Mononuclear cell (primary cell): Measurements from ENCODE around the gene TTC28. TPM values are rescaled to one million over a fixed set of nuclear protein-coding genes. Genes with fewer than 3 reads are reported as not detected.
"Not testable (repeated sequence)": the region's sequence is repeated elsewhere in the genome, so short reads cannot be mapped to it uniquely, and the experiment has no call there.

Experiments used
- H3K27me3 ChIP-seq: 2 replicates; pipeline ENCODE4 v1.6.0; 2011; ENCODE audit warnings: low read length, control low read depth; ENCODE audit not compliant: insufficient read depth
- H3K4me1 ChIP-seq: 2 replicates; pipeline ENCODE4 v1.5.1; 2011; ENCODE audit warnings: mild to moderate bottlenecking, low read length, control low read depth; ENCODE audit not compliant: insufficient read depth
- H3K4me3 ChIP-seq: 2 replicates; pipeline ENCODE4 v1.5.1; 2011; ENCODE audit warnings: mild to moderate bottlenecking, low read length, moderate library complexity
- H3K9me3 ChIP-seq: 2 replicates; pipeline ENCODE4 v1.5.1; 2011; ENCODE audit warnings: low read depth, mild to moderate bottlenecking, control low read depth, low read length
- total RNA-seq: library from RNA; depleted of rRNA; stranded (reverse); fragments of >200 nt; gene quantifications from one replicate; pipeline ENCODE4 v1.2.3, GENCODE V29; 2012

TTC28 gene
- total RNA-seq = 1.5 TPM

GRCh38 chr22:28679611-28680287, at the start of gene TTC28:
Gene TTC28, minus strand, starts transcription at chr22:28679840. Its CDS starts 117 bp downstream, at chr22:28679723.
- Histone ChIP-seq H3K4me1 (peaks cover 11% of the 10 kb centered on the region), H3K27me3 (peaks cover 50% of the 10 kb centered on the region), H3K4me3 (peak within 1 kb of the TSS; percentile 26)
- H3K9me3 ChIP-seq = not testable (repeated sequence)

GRCh38 chr22:28728621-28729313, 49.1 kb upstream of the TTC28 start:
- no peaks in the 10 kb centered on the region for H3K4me1 ChIP-seq
- H3K9me3 ChIP-seq = no peaks in the 10 kb centered on the region
- H3K27me3 ChIP-seq = no peaks in the 10 kb centered on the region
- H3K4me3 ChIP-seq = no peak overlapping the region

GRCh38 chr22:28728002-28728401, 48.4 kb upstream of the TTC28 start:
- Histone ChIP-seq H3K27me3 (no peaks in the 10 kb centered on the region), H3K4me1 (no peaks in the 10 kb centered on the region), H3K9me3 (no peaks in the 10 kb centered on the region), H3K4me3 (no peak overlapping the region)

GRCh38 chr22:28718044-28718443, 38.4 kb upstream of the TTC28 start:
- H3K4me3 ChIP-seq = no peak overlapping the region
- H3K9me3 ChIP-seq = no peaks in the 10 kb centered on the region
- H3K27me3 ChIP-seq = no peaks in the 10 kb centered on the region
- H3K4me1 ChIP-seq = no peaks in the 10 kb centered on the region

GRCh38 chr22:28716686-28717085, 37.0 kb upstream of the TTC28 start:
- H3K4me3 ChIP-seq = no peak overlapping the region

GRCh38 chr22:28715611-28716010, 36.0 kb upstream of the TTC28 start:
- H3K4me1 ChIP-seq = no peaks in the 10 kb centered on the region
- H3K9me3 ChIP-seq = no peaks in the 10 kb centered on the region
- no peak overlapping the region for H3K4me3 ChIP-seq
- H3K27me3 ChIP-seq = no peaks in the 10 kb centered on the region

More at GRCh38 chr22:28716686-28717085, 37.0 kb upstream of the TTC28 start:
- no peaks in the 10 kb centered on the region for H3K9me3 ChIP-seq
- H3K27me3 ChIP-seq = no peaks in the 10 kb centered on the region
- no peaks in the 10 kb centered on the region for H3K4me1 ChIP-seq

GRCh38 chr22:28714043-28714628, 34.5 kb upstream of the TTC28 start:
- H3K4me1 ChIP-seq = no peaks in the 10 kb centered on the region
- H3K27me3 ChIP-seq = no peaks in the 10 kb centered on the region

GRCh38 chr22:28711820-28712777, 32.5 kb upstream of the TTC28 start:
- Histone ChIP-seq H3K27me3 (no peaks in the 10 kb centered on the region), H3K9me3 (no peaks in the 10 kb centered on the region), H3K4me3 (no peak overlapping the region), H3K4me1 (no peaks in the 10 kb centered on the region)

More at GRCh38 chr22:28714043-28714628, 34.5 kb upstream of the TTC28 start:
- no peaks in the 10 kb centered on the region for H3K9me3 ChIP-seq
- no peak overlapping the region for H3K4me3 ChIP-seq

- no peaks in the 10 kb centered on the region for H3K27me3 ChIP-seq
- no peak overlapping the region for H3K4me3 ChIP-seq
- no peaks in the 10 kb centered on the region for H3K9me3 ChIP-seq
- peaks cover 1% of the 10 kb centered on the region for H3K4me1 ChIP-seq
These were observed 31.7 kb upstream of the TTC28 start for GRCh38 chr22:28711341-28711740.

- peaks cover 6% of the 10 kb centered on the region for H3K4me1 ChIP-seq
- no peak overlapping the region for H3K4me3 ChIP-seq
- no peaks in the 10 kb centered on the region for H3K27me3 ChIP-seq
- no peaks in the 10 kb centered on the region for H3K9me3 ChIP-seq
These were observed 31.0 kb upstream of the TTC28 start for GRCh38 chr22:28710576-28711191.

GRCh38 chr22:28710107-28710506, 30.5 kb upstream of the TTC28 start:
- peaks cover 6% of the 10 kb centered on the region for H3K4me1 ChIP-seq
- H3K27me3 ChIP-seq = no peaks in the 10 kb centered on the region
- H3K9me3 ChIP-seq = no peaks in the 10 kb centered on the region
- H3K4me3 ChIP-seq = no peak overlapping the region

- Histone ChIP-seq H3K4me3 (no peak overlapping the region), H3K4me1 (peaks cover 6% of the 10 kb centered on the region), H3K9me3 (no peaks in the 10 kb centered on the region)
These were observed 27.2 kb upstream of the TTC28 start for GRCh38 chr22:28706845-28707244.

GRCh38 chr22:28703436-28703835, 23.8 kb upstream of the TTC28 start:
- Histone ChIP-seq H3K4me3 (no peak overlapping the region), H3K27me3 (no peaks in the 10 kb centered on the region), H3K4me1 (peaks cover 6% of the 10 kb centered on the region), H3K9me3 (no peaks in the 10 kb centered on the region)

More at GRCh38 chr22:28706845-28707244, 27.2 kb upstream of the TTC28 start:
- H3K27me3 ChIP-seq = no peaks in the 10 kb centered on the region

- H3K27me3 ChIP-seq = no peaks in the 10 kb centered on the region
- no peaks in the 10 kb centered on the region for H3K9me3 ChIP-seq
- H3K4me1 ChIP-seq = peaks cover 6% of the 10 kb centered on the region
- H3K4me3 ChIP-seq = no peak overlapping the region
These were observed 23.3 kb upstream of the TTC28 start for GRCh38 chr22:28702891-28703290.
